EL (cell line): ENCODE data around the gene SELPLG.
"Not testable (repeated sequence)": the region's sequence is repeated elsewhere in the genome, so short reads cannot be mapped to it uniquely, and the experiment has no call there.

Experiments used
- DNase-seq: peaks from one replicate; pipeline ENCODE4 v3.0.0-alpha.2; 2016

SELPLG gene

GRCh38 chr12:108638141-108638827, 4.6 kb upstream of the SELPLG start:
- DNase-seq = no peak

DNA sequence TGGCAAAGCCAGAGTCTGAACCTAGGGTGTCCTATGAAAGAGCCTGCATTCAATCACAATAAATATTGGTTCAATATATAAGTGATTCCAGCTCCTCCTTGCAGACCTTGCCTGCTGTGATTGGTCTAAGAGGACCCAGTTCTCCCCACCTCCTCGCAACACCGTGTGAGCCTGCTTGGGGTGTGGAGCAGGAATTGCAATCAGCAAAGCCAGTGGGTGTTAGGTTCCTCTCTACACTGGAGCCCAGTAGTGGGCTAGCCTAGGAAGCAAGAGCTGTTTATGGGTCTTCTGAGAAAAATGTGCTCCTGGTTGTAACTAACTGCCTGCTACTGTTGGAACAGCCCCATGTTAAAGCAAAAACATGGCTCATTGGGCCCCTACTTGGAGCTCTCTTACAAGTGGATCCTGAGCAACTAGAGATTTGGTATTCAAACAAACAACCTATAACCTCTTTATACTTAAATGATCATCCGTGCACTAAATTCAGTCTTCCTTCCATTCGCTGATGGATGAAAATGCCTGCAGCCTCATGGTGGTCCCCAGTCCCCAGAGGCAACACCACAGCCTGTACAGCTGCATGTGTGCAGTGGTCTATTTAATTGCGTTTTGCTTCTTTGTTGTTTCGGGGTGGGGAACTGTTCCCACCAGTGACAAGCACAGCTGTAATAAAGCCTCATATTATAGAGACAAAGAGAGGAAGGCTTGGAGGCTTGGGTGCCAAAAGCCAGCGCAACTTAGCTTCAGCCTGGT, 3.7 kb upstream of the SELPLG start:
- DNase-seq = no peak

GRCh38 chr12:108635997-108636808, 2.5 kb upstream of the SELPLG start:
- no peak for DNase-seq

GRCh38 chr12:108635201-108635996, 1.7 kb upstream of the SELPLG start:
- DNase-seq = no peak

GRCh38 chr12:108634341-108634751, 652 bp upstream of the SELPLG start:
- DNase-seq = no peak

DNA sequence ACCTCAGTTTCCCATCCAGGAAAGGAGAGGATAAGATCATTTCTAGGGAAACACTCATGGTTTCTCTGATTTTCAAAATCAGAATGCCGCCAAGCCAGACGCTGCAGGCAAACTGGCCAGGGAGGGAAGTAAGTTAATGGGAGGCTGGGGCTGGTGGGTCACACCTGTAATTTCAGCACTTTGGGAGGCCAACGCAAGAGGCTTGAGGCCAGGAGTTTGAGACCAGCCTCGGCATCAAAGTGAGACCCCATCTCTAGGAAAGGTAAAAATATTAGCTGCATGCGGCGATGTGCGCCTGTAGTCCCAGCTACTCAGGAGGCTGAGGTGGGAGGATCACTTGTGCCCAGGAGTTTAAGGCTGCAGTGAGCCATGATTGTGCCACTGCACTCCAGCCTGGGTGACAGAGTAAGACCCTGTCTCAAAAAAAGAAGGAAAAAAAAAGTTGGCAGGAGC, 587 bp downstream of the SELPLG start:
- DNase-seq = no peak

DNA sequence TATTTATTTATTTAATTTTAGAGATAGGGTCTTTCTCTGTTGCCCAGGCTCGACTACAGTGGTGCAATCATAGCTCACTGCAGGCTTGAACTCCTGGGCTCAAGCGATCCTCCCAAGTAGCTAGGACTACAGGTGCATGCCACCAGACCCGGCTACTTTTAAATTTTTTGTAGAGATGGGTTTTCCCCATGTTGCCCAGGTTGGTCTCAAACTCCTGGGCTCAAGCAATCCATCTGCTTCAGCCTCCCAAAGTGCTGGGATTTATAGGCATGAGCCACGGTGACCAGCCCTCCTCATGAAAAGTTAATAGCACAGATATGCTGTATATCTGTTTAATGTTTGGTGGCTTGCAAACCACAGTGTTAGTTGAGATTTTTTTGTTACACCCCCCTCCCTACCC, 2.4 kb downstream of the SELPLG start:
- not testable (repeated sequence) for DNase-seq

DNA sequence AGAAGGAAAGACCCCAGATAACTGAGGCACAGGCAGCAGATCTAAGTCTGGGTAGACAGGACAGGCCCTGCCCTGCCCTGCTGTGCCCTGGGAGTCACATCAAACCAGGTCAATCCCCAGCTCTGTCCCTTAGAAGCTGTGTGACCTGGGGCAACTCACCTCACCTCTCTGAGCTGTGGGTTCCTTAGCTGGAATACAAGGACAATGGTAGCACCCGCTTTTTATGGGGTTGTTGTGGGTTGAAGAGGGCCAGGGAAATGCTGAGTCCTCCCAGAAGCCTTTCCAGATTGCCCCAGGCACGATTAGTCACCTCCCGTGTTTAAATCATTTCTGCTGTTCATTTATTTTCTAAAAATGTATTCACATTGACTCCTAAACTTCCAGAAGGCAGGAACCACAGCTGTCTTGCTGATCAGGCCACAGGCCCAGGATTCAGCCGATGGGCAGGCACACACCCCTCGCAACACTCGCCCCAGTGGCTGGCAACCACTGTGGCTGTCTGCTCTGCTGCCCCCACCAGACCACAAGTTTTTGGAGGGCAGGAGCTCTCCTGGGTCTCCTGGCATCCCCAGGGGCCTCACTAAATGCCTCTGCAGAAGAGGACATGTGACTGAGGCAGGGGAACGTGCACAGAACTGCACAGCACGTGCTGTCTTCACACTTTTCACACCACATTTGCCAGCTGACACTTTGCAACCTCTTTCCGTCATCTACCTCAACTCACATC, 3.0 kb downstream of the SELPLG start:
- DNase-seq = peak; percentile 96

DNA sequence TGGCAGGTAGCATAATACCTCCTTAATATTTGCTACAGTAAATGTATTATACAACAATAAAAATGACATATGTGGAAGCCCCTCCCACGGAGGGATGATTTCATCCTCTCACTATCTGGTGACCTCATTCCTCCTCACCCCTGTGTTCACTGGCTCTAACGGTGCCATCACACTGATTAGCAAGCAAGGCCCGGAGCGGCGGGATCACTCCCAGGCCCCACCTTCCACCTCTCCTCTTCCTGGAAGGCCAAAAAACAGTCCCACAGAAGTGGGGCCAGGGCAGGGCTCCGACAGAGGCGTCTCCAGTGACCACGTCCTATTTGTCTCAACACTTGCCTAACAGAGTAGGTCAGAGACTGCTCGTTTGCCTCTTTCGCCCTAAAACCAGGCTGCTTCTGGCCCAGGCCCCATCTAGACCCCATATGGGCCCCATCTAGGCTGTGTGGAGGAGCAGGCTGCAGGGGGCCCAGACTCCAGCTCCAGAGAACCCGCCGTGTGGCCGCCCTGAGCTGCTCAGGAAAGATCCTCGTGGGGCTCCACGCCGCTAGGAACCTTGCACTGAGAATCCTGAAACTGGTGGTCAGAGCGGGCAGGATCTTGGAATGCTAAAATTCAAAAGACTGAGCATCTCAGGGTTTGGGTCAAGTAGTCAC, 3.7 kb downstream of the SELPLG start:
- peak; percentile 95 for DNase-seq

DNA sequence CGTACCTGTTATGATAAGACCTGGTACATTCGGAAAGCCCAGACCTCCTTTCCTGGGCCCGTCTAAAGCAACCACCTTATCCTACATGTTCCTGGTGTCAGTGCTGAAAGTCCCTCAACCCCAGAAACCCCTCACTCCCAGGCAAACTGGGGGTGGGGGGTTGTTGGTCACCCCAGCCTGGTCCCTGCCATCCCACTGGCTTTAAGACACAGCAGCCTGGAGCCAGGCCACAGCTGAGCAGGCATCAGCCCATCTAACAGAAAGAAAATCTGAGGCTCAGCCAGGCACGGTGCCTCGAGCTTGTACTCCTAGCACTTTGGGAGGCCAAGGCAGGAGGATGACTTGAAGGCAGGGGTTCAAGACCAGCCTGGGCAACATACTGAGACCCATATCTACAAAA, 4.5 kb downstream of the SELPLG start:
- DNase-seq = no peak

GRCh38 chr12:108627134-108627920, 6.4 kb downstream of the SELPLG start:
- DNase-seq = no peak

DNA sequence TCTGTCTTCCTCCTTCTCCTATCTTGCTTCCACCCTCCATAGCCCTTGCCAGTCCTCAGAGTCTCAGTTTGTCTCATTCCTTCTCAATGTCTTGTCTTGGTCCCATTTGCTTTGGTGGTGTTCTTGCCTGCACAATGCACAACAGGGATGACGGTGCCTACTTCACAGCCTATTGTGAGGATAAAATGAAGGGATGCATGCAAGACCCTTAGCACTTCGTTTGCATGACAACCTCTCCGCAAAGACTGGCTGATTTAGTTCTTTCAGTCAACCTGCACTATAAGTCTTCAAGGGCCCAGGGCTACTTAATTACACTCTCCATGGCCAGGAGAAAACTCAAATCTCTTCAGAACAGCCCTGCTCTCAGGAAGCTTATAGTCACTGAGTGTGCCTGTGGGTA, 8.5 kb downstream of the SELPLG start:
- no peak for DNase-seq

- no peak for DNase-seq
Measured at GRCh38 chr12:108623577-108623976, 10.1 kb downstream of the SELPLG start.

GRCh38 chr12:108622921-108623514, 10.7 kb downstream of the SELPLG start:
- no peak for DNase-seq

- peak; percentile 45 for DNase-seq
Measured at GRCh38 chr12:108622421-108622820, 11.3 kb downstream of the SELPLG start.

DNA sequence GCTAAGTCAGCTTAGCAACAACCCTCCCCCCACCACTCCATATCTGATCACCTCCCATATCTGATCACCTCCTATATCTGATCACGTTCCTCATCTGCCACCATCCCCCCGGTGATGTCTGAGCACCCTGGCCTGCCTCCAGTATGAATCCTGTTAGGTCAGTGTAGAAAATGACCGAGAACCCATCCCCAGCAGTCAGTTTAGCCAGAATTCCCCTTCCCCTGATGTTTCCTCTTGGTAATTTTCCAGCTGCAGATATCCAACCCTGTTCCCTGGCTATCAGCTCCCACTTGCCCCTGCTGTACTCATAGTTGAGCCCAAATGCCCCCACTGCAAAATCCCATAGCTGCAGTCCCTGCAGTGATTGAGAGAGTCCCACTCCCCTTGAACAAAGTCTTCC, 12.5 kb downstream of the SELPLG start:
- no peak for DNase-seq

DNA sequence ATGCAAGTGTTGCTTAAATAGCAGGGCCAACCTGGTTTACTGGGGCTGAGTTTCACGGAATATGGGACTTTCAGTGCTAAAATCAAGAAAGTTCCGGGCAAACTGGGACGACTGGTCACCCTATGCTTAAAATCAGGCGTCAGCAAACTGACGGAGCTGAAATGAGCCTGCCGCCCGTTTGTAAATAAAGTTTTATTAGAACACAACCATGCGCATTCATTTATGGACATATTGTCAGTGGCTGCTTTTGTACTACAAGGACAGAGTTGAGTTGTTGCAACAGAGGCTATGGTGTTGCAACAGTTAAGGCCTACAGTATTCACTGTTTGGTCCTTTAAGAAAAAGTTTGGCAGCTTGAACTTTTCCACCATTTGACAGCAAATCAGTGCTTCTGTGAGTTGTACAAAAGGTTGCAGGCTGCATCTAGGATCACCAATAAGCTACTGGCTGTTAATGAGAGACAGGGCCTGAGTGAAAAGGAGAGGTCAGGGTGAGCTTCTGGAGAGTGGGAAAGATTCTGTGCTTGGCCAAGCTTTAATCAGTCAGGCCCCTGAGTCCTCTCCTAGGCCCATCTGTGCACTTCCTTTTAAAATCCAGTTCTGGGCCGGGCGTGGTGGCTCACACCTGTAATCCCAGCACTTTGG, 13.3 kb downstream of the SELPLG start:
- no peak for DNase-seq

- no peak for DNase-seq
Measured at GRCh38 chr12:108619369-108620160, 14.1 kb downstream of the SELPLG start.

DNA sequence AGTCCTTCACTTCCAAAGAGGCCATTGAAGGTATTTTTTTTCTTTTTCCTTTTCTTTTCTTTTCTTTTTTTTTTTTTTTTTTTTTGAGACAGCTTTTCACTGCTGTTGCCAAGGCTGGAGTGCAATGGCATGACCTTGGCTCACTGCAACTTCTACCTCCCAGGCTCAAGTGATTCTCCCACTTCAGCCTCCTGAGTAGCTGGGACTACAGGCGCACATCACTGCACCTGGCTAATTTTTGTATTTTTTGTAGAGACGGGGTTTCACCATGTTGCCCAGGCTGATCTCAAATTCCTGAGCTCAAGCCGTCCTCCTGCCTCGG, 14.8 kb downstream of the SELPLG start:
- DNase-seq = not testable (repeated sequence)
